Measurements from ENCODE around the gene PHACTR1.

Gene PHACTR1

DNA sequence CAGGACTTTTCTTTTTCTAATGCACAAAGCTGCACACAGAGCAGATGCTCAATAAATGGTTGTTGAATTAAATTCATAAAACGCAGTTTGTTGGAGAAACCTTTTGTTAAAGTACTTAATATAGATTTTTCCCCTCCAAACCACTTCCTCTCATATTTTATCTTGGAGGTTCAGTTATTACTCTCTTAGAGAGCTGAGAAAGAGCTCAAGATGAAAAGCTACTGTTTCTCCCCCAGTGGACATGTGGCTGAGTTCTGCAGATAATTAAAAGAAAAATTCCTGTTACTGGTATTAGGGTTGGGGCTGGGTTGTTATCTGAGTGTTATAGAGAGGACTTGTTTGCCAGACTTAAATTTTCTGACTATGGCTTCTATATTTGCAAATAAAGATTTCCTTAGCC is 317.7 kb downstream of the PHACTR1 start:
- Histone ChIP-seq H3K27ac (no peak overlapping the region), H3K79me2 (no peaks in the 10 kb centered on the region), H3K4me3 (ENCODE audit: low read depth, low read length) (no peak overlapping the region), H3K4me1 (no peaks in the 10 kb centered on the region), H3K27me3 (ENCODE audit: control insufficient read depth, insufficient read depth, low read length) (no peaks in the 10 kb centered on the region), H3K9ac (no peak overlapping the region), H2AFZ (no peak overlapping the region), H3K4me2 (ENCODE audit: low read length) (no peak overlapping the region), H3K9me3 (ENCODE audit: control insufficient read depth, low read length) (no peaks in the 10 kb centered on the region), H3K36me3 (ENCODE audit: control insufficient read depth, insufficient read depth, low read length) (no peaks in the 10 kb centered on the region)
- TF ChIP-seq, protein P1, sequence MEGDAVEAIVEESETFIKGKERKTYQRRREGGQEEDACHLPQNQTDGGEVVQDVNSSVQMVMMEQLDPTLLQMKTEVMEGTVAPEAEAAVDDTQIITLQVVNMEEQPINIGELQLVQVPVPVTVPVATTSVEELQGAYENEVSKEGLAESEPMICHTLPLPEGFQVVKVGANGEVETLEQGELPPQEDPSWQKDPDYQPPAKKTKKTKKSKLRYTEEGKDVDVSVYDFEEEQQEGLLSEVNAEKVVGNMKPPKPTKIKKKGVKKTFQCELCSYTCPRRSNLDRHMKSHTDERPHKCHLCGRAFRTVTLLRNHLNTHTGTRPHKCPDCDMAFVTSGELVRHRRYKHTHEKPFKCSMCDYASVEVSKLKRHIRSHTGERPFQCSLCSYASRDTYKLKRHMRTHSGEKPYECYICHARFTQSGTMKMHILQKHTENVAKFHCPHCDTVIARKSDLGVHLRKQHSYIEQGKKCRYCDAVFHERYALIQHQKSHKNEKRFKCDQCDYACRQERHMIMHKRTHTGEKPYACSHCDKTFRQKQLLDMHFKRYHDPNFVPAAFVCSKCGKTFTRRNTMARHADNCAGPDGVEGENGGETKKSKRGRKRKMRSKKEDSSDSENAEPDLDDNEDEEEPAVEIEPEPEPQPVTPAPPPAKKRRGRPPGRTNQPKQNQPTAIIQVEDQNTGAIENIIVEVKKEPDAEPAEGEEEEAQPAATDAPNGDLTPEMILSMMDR (IDR thresholded peaks at IDR 0.05) = no peak

DNA sequence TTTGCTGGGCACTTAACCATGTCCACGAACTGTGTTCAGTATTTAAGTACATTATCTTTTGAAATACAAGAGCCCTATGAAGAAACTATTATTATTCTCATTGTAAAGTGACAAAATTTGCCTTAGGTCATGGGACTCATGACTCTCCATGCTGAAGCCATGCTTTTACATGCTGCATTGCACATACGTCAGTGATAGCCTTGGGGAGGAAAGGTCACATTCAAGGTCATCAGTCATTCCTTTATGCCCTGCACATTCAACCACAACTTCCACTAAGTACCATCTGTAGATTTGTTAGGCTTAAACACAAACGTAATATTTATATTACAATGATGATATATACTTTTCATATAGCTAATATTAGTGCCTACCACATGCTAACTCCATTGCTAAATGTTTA is 319.0 kb downstream of the PHACTR1 start:
- Histone ChIP-seq H3K4me3 (ENCODE audit: low read depth, low read length) (no peak overlapping the region), H3K4me2 (ENCODE audit: low read length) (no peak overlapping the region), H3K27me3 (ENCODE audit: control insufficient read depth, insufficient read depth, low read length) (no peaks in the 10 kb centered on the region), H2AFZ (no peak overlapping the region), H3K4me1 (no peaks in the 10 kb centered on the region), H3K79me2 (no peaks in the 10 kb centered on the region), H3K9me3 (ENCODE audit: control insufficient read depth, low read length) (no peaks in the 10 kb centered on the region), H3K36me3 (ENCODE audit: control insufficient read depth, insufficient read depth, low read length) (no peaks in the 10 kb centered on the region), H3K9ac (no peak overlapping the region), H3K27ac (no peak overlapping the region)
- TF ChIP-seq, protein P1 (IDR thresholded peaks at IDR 0.05) = no peak

GRCh38 chr6:13038315-13038714 is 321.7 kb downstream of the PHACTR1 start:
- Histone ChIP-seq H3K27ac (no peak overlapping the region), H2AFZ (no peak overlapping the region), H3K4me1 (no peaks in the 10 kb centered on the region), H3K4me3 (ENCODE audit: low read depth, low read length) (no peak overlapping the region), H3K9ac (no peak overlapping the region), H3K9me3 (ENCODE audit: control insufficient read depth, low read length) (no peaks in the 10 kb centered on the region), H3K27me3 (ENCODE audit: control insufficient read depth, insufficient read depth, low read length) (no peaks in the 10 kb centered on the region), H3K79me2 (no peaks in the 10 kb centered on the region), H3K4me2 (ENCODE audit: low read length) (no peak overlapping the region), H3K36me3 (ENCODE audit: control insufficient read depth, insufficient read depth, low read length) (no peaks in the 10 kb centered on the region)
- TF ChIP-seq, protein P1 (IDR thresholded peaks at IDR 0.05) = no peak

GRCh38 chr6:13038741-13039190 is 322.2 kb downstream of the PHACTR1 start:
- Histone ChIP-seq H3K79me2 (no peaks in the 10 kb centered on the region), H3K4me3 (ENCODE audit: low read depth, low read length) (no peak overlapping the region), H3K4me2 (ENCODE audit: low read length) (no peak overlapping the region), H2AFZ (no peak overlapping the region), H3K9me3 (ENCODE audit: control insufficient read depth, low read length) (no peaks in the 10 kb centered on the region), H3K4me1 (no peaks in the 10 kb centered on the region), H3K36me3 (ENCODE audit: control insufficient read depth, insufficient read depth, low read length) (no peaks in the 10 kb centered on the region), H3K27me3 (ENCODE audit: control insufficient read depth, insufficient read depth, low read length) (no peaks in the 10 kb centered on the region), H3K9ac (no peak overlapping the region), H3K27ac (no peak overlapping the region)
- TF ChIP-seq, protein P1 (IDR thresholded peaks at IDR 0.05) = no peak

- H3K27me3 ChIP-seq (ENCODE audit: control insufficient read depth, insufficient read depth, low read length) = no peaks in the 10 kb centered on the region
- H3K9me3 ChIP-seq (ENCODE audit: control insufficient read depth, low read length) = no peaks in the 10 kb centered on the region
- no peak overlapping the region for H3K27ac ChIP-seq
- no peak overlapping the region for H3K4me3 ChIP-seq (ENCODE audit: low read depth, low read length)
- no peak overlapping the region for H3K4me2 ChIP-seq (ENCODE audit: low read length)
- no peaks in the 10 kb centered on the region for H3K4me1 ChIP-seq
- H2AFZ ChIP-seq = no peak overlapping the region
- TF ChIP-seq, protein P1 (IDR thresholded peaks at IDR 0.05) = no peak
- no peak overlapping the region for H3K9ac ChIP-seq
- H3K79me2 ChIP-seq = no peaks in the 10 kb centered on the region
- H3K36me3 ChIP-seq (ENCODE audit: control insufficient read depth, insufficient read depth, low read length) = no peaks in the 10 kb centered on the region
Measured at GRCh38 chr6:13044390-13044789, 327.8 kb downstream of the PHACTR1 start.
